Uterus (tissue), 2 donors: ENCODE results near the gene EXOC4.

Experiments
- CTCF ChIP-seq, 4 experiments: fragments of 200-600 bp in 2 of 4; fragments of 450-650 bp in 2 of 4; sonication (generic) in 2 of 4; IDR thresholded peaks; one replicate each; pipeline ENCODE4 v1.5.1; 2016 to 2019; ENCODE audit warnings: antibody characterized with exemption in 4 of 4, mild to moderate bottlenecking in 2 of 4, moderate library complexity in 1 of 4
- POLR2A ChIP-seq, 2 donors: fragments of 450-650 bp; IDR thresholded peaks; one replicate each; pipeline ENCODE4 v1.6.1; 2016; ENCODE audit warnings: antibody characterized with exemption in 2 of 2, mild to moderate bottlenecking in 1 of 2, moderate library complexity in 1 of 2

GRCh38 chr7:133723044-133723443 lies 470.2 kb downstream of the EXOC4 start:
- TF ChIP-seq POLR2A (IDR thresholded peaks at IDR 0.05) (no peak), CTCF (IDR thresholded peaks at IDR 0.05) (no peak)
